Neural progenitor cell (in vitro differentiated cells): Measurements from ENCODE around the gene ARPC2.

ENCODE experiments used
- EZH2 ChIP-seq: fragments of 200-600 bp; sonication (generic); IDR thresholded peaks from 2 replicates; pipeline ENCODE4 v1.6.1; 2017; ENCODE audit warnings: antibody characterized with exemption, mild to moderate bottlenecking, moderate library complexity
- EZH2phosphoT487 ChIP-seq: fragments of 200-600 bp; sonication (generic); IDR thresholded peaks from 2 replicates; pipeline ENCODE4 v1.6.1; 2017; ENCODE audit warnings: antibody characterized with exemption
- TF ChIP-seq, protein P1 (sequence below): fragments of 200-600 bp; sonication (generic); IDR thresholded peaks from 2 replicates; pipeline ENCODE4 v1.5.1; 2017; ENCODE audit warnings: antibody characterized with exemption, mild to moderate bottlenecking

DNA sequence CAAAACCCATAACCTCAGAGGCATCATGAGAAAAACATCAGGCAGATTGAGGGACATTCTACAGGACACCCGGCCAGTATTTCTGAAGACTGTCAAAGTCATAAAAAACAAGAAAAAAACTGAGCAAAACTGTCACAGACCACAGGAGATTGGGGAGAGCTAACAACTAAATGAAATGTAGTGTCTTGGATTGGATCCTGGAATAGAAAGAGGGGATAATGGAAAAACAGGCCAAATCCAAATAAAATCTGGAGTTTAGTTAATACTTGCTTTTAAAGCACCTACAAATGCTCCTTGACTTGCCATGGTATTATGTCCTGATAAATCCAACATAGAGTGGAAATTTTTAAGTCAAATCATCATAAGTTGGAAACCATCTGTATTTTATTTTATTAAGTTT, 32.7 kb upstream of the ARPC2 start:
- TF ChIP-seq, protein P1, sequence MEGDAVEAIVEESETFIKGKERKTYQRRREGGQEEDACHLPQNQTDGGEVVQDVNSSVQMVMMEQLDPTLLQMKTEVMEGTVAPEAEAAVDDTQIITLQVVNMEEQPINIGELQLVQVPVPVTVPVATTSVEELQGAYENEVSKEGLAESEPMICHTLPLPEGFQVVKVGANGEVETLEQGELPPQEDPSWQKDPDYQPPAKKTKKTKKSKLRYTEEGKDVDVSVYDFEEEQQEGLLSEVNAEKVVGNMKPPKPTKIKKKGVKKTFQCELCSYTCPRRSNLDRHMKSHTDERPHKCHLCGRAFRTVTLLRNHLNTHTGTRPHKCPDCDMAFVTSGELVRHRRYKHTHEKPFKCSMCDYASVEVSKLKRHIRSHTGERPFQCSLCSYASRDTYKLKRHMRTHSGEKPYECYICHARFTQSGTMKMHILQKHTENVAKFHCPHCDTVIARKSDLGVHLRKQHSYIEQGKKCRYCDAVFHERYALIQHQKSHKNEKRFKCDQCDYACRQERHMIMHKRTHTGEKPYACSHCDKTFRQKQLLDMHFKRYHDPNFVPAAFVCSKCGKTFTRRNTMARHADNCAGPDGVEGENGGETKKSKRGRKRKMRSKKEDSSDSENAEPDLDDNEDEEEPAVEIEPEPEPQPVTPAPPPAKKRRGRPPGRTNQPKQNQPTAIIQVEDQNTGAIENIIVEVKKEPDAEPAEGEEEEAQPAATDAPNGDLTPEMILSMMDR, result no peak
- TF ChIP-seq EZH2phosphoT487 (no peak), EZH2 (no peak)
